HG02943 (cell line): ENCODE measurements around the gene CCDC15.

Experiments used
- ATAC-seq: cut with Tn5 transposase; IDR thresholded peaks from one replicate; pipeline ENCODE4 v1.9.1; 2021; ENCODE audit warnings: mild to moderate bottlenecking, low read depth, moderate library complexity; ENCODE audit not compliant: unreplicated experiment

CCDC15 gene

GRCh38 chr11:125062931-125063428 is 109.0 kb downstream of the CCDC15 start, which contains the start of gene SLC37A2:
SLC37A2 (plus strand) TSS chr11:125063305; CDS start chr11:125063368, 63 bp downstream.
- peak; percentile 87 for ATAC-seq

- ATAC-seq: peak; percentile 22
Observed at GRCh38 chr11:125063429-125064043, 109.5 kb downstream of the CCDC15 start.

GRCh38 chr11:125064070-125064469 is 110.1 kb downstream of the CCDC15 start:
- no peak for ATAC-seq

GRCh38 chr11:125068368-125068767 is 114.4 kb downstream of the CCDC15 start:
- ATAC-seq: no peak

GRCh38 chr11:125069008-125069407 is 115.0 kb downstream of the CCDC15 start:
- ATAC-seq: no peak

GRCh38 chr11:125069796-125070195 is 115.8 kb downstream of the CCDC15 start:
- no peak for ATAC-seq

GRCh38 chr11:125070699-125071254 is 116.8 kb downstream of the CCDC15 start:
- peak; percentile 61 for ATAC-seq

- no peak for ATAC-seq
Observed at GRCh38 chr11:125071435-125071834, 117.4 kb downstream of the CCDC15 start.

- peak; percentile 6 for ATAC-seq
Observed at GRCh38 chr11:125071846-125072217, 117.8 kb downstream of the CCDC15 start.

- ATAC-seq: peak; percentile 81
Observed at GRCh38 chr11:125072218-125072960, 118.4 kb downstream of the CCDC15 start.

- ATAC-seq: no peak
Observed at GRCh38 chr11:125072961-125073590, 119.1 kb downstream of the CCDC15 start.

- ATAC-seq: no peak
Observed at GRCh38 chr11:125073616-125074483, 119.8 kb downstream of the CCDC15 start.

- ATAC-seq: no peak
Observed at GRCh38 chr11:125074511-125075241, 120.7 kb downstream of the CCDC15 start.

- no peak for ATAC-seq
Observed at GRCh38 chr11:125075242-125075625, 121.2 kb downstream of the CCDC15 start.

GRCh38 chr11:125075900-125076317 is 121.9 kb downstream of the CCDC15 start:
- no peak for ATAC-seq

GRCh38 chr11:125076378-125076945 is 122.5 kb downstream of the CCDC15 start:
- ATAC-seq: no peak

GRCh38 chr11:125078016-125078415 is 124.0 kb downstream of the CCDC15 start:
- ATAC-seq: no peak

GRCh38 chr11:125078516-125079140 is 124.6 kb downstream of the CCDC15 start:
- no peak for ATAC-seq
